HG02885 (cell line): ENCODE results near the gene TMEM109.
"Not testable (repeated sequence)": the region's sequence is repeated elsewhere in the genome, so short reads cannot be mapped to it uniquely, and the experiment has no call there.

Experiments used
- ATAC-seq: cut with Tn5 transposase; IDR thresholded peaks from one replicate; pipeline ENCODE4 v1.9.1; 2021; ENCODE audit warnings: mild to moderate bottlenecking; ENCODE audit not compliant: unreplicated experiment, poor library complexity

TMEM109 gene

DNA sequence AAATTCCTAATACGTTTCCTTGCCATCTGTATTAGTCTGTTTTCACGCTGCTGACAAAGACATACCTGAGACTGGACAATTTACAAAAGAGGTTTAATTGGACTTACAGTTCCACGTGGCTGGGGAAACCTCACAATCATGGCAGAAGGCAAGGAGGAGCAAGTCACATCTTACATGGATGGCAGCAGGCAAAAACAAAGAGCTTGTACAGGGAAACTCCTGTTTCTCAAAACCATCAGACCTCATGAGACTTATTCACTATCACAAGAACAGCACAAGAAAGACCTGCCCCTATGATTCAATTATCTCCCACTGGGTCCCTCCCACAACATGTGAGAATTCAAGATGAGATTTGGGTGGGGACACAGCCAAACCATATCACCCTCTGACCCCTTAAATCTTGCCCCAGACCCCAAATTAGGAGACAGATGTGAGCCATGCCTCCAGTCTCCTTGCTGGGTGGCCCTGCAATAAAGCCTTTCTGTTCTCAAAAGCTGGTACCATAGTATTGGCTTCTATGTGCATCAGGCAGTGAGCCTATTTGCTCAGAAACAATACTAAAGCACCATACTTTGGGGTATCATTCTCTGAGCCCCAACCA, 4.2 kb upstream of the TMEM109 start:
- ATAC-seq: not testable (repeated sequence)

DNA sequence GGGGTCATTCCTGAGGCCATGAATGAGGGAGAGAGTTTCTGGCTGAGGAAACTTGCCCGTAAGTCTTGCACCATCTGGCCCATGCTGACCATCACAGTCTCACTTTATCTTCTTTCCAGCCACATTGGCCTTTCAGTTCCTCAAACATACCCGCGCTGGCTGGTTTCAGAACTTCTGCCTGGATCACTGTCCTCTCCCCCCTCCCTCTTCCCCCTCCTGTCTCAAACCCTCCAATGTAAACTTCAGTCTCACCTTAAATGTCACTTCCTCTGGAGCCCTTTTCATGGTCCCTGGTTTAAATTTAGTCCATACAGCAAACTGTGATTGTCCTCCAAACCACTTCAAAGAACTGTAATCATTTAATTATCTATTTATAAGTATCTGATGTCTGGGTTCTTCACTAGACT, 3.7 kb upstream of the TMEM109 start:
- peak; percentile 42 for ATAC-seq

DNA sequence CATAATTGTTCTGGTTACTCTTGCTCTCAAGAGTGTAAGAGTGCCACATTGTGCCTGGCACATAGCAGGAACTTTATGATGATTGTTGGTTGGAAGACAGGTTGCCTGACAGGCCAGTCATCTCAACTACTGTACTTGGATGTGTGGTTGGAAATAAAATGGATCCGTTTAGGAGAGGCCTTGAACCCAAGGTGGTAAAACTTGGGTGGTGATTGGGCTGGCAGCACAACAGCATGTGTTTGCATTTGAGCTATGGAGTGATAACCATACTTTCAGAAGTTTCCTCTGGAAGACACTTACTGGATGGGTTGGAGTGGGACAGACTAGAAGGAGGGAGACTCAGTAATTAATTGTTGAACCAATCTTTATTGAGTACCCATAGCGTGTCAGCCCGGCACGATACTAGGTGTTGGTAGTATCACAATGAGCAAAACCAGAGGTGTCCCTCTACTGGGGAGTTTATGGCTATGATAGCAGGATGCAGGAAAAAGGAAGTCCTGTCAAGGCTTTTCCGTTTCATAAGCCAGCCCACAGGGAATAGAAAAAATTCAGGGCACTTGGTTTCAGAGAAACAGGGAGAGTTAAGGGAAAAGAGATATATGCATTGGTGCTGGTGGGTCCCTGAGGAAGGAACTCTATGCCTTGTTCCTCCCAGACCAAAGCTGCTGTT, 3.1 kb upstream of the TMEM109 start:
- ATAC-seq: no peak

DNA sequence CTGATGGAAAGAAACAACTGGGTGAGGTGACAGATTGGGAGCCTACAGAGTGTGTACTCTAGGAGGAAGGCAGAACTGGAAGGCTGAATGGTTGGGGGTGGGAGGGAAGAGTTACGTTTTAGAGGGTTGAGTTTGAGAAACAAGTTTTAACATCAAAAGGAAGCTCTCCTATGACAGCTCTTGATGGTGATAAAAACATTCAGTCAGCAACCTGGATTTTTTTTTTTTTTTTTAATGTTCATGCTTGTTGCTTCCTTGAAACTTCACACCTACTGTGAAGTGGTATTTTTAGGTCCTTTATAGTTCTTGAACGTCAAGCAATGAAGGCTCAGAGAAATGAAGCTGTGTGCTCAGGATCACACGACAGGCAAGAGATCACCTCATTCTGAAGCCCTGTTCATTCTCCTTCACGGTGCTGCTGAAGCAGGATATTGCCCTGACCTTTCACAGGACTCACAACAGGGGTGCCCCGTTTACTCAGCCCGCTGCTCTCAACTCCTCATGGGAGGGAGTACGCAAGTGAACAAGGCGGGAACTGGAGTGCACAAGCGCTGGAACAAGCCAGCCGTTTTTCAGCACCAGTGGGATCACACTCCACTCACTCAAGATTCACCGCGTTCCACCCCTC, 1.6 kb upstream of the TMEM109 start:
- ATAC-seq: no peak

DNA sequence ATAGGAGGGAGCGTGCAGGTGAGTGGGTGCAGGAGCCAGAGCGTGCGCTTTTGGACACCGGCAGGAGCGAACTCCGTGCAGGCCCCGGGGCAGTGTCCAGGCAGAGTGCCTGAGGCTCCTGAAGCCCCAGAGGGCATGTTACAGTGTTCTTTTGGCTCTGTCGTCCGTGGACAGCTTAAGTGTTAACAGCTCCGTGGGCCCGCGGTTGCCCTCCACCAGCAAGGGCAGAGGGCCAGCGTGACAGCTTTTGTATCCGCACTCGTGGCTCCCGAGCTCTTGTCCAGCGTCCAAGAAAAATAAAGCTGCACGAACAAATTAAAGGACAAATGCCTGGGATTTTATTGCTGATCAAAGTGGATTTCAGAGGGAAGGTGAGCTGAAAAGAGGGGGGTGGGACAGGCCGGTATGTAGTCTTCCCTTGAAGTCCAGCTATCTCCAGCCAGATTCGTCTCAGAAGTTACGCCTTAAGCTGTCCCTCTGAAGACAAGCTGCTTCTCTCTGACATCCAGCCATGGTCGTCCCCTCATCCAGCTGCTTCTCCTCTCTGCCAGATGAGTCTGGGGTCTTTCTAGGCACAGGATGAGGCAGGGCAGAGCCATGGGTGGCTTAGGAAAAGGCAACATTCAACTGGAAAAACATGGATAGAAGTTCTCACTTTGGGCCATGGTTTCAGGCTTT, 968 bp upstream of the TMEM109 start:
- ATAC-seq: no peak

DNA sequence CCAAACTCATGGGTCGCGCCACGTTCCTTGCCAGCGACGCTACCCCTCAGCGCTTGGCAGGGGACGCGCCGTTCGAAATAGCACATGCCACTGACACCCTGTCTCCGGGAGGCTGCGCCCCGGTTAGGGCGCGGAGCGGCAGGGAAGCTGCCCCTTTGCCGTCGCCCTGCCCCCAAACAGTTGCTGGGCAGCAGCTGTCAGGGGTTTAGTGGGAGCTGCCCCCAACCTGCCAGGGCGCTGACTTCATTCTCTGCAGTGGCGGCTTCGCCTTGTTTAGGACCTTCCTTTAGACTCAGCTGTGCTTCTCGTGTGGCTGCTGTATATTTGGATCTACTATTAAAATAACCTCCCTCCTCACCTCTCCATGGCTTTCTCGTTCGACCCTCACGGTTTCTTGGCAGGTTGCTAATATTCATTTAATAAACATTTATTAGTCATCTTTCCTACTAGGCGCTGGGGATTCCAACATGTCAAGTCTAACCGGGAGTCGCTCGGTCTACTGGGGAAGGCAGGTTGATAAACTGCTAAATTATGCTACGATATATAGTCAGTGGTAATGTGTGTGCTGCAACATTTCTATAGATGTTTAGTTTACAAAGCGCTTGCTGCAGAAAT, 782 bp downstream of the TMEM109 start:
- no peak for ATAC-seq

DNA sequence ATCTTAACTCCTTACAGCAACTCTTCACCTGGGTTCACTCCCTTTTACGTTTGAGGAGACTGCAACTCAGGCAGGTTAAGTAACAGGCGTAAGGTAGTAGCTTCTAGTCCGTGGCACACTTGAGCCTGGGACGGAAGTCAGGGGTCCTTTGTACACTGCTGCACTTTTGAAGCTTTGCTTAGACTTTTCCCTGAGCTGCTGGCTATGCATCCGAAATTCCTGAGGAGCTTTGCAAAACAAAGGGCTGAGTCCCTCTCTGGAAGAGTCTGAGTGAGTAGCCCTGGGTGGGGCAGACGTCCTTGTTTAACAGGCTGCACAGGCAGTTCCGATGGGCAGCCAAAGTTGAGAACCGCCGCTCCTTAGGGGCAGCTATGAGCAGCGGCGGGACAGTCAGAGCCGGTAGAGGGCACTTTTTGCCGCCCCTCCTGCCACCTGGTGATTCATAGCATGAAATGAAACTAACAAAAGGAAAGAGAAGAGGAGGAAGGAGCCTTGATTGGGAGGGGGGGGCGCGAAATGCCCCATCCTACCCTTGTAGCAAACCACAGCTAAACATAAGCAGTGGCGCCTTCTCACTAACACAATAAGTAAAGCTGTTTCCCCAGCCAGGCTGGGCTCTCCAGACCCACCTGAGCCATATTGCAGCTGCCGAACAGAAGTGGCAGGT, 1.4 kb downstream of the TMEM109 start:
- peak; percentile 44 for ATAC-seq

DNA sequence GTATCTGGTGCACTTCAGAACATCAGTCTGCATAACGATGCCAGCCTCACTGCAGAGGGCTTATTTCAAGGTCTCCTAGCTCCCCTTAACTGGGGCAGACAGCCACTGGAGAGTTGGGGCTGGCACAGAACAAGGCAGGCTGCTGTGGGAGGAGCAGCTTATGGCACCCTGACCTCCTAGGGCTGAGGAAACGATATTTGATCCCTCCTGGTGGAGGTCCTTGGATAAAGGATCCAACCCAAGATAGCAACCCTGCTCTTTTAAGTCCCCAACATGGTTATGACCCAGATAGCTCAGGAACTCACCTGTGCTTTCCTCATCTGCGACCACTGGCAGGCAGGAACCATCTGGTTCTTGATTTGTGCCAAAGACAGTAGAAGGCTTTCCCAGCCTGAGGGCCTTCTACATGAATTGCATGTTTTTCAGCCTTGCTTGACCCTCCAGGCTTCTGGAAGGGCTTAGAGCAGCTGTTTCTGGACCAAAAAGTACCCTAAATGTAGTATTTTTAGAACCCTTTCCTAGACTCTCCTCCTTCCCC, 2.8 kb downstream of the TMEM109 start:
- ATAC-seq: no peak

DNA sequence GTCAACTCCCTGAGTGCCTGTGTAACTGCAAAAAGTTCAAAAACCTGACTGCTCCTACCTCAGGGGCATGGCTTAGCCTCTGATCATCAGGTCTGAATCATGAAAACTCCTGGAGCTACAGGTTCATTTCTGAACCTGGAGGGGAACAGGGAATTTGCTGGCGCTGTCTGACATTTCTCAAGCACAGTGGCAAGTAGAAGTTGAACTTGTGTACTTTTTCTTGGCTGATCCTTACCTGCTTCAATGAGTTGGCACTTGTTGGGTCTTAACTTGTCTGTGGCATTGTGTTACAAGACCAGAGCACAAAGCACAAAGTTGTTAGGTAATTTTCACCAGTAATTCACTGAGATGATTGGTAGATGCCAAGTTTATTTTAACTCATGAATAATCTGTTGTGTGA, 3.3 kb downstream of the TMEM109 start:
- no peak for ATAC-seq

DNA sequence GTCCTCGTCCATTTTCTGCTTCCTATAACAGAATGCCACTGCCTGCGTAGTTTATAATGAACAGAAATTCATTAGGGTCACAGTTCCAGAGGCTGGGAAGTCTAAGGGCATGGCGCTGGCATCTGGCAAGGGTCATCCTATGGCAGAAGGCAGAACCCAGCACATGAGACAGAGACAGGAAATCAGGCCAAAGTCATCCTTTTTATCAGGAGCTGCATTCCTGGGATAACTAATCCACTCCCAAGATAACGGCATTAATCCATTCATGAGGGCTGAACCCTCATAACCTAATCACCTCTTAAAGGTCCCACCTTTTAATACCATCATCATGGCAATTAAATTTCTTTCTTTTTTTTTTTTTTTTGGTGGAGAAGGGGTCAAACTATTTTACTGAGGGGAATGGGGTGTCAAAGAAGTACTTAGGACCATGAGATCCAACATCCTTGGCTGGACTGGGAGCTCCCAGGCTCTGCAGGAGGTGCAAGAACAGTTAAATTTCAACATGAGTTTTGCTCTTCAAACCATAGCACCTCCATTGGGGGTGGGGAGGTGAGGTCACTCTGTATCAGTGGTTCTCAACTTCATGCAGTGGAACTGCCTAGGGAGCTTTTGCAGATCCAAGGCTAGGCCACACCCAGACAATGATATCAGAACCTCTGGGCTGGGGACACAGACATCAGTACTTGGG, 4.4 kb downstream of the TMEM109 start:
- ATAC-seq: no peak

DNA sequence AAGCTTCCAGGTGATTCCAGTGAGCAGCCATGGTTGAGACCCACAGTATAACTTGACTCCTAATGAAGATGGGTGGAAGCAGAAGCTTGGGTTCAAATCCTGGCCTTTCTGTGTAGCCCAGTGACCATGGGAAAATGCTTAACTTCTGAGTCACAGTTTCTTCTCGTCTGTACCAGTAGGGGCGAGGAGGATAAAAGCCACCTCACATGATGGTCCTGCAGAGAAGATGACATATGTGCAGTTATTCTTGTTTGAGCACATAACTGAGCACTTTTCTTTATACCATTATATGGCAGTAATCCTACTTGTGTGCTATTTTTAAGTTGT, 4.9 kb downstream of the TMEM109 start:
- ATAC-seq: no peak

DNA sequence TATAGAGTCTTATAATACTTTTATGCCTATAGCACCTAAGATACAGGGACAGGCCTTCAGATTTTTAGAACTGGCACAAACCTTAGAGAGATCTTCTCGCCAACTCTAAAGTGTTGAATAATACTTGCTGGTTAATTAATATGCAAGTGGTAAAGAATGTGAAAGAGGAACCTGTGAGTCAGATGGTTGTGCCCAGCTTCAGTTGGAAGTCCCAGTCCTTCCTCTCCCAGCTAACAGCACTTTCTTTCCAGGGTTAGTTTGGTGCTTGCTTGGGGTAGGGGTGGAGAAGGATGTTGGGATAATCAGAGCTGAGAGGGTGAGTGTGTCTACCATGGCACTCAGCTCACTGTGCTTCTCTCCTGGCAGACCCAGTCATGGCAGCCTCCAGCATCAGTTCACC, 5.4 kb downstream of the TMEM109 start:
- no peak for ATAC-seq

DNA sequence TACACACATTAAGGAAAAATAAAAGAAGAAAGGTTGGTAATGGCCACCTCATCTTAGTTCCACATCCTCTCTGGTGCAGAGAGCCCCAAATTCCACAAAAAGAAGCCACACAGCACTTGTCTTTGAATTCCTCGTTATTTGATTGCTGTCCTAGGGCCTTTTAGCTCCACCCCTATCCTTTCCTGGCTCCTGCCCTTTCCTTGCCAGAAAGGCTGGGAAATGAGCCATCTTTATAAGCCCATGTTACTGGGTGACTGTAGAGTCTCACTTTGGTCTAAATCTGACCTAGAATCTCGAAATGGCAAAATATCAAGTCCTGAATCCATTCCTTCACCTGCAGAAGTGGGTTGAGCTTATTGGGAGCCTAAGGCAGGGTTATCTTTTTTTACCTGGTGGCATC, 6.0 kb downstream of the TMEM109 start:
- no peak for ATAC-seq

DNA sequence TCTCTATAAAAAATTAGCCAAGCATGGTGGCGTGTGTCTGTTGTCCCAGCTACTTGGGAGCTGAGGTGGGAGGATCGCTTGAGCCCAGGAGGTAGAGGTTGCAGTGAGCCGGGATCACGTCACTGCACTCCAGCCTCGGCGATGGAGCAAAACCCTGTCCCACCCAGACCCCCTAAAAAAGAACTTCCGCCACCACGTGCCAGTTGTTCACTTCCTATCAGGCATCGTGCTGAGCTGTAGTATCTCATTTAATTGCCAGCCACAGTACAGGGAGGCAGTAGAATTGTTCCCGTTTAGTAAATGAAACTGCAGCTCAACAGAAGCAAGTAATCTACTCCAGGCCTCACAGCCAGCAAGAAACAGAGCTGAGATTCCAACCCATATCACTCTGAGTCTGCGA, 7.3 kb downstream of the TMEM109 start:
- ATAC-seq: no peak

DNA sequence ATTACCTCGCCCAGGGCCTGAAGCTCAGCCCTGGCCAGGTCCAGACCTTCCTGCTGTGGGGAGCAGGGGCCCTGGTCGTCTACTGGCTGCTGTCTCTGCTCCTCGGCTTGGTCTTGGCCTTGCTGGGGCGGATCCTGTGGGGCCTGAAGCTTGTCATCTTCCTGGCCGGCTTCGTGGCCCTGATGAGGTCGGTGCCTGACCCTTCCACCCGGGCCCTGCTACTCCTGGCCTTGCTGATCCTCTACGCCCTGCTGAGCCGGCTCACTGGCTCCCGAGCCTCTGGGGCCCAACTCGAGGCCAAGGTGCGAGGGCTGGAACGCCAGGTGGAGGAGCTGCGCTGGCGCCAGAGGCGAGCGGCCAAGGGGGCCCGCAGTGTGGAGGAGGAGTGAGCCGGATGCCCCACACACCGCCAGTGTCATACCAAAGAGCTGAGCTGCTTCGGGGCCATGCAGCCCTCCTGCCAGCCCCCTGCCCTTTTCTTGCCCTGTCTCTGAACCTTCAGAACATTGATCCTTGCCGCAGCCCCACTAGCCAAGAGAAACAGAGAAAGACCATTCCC, 7.9 kb downstream of the TMEM109 start:
- ATAC-seq: no peak

DNA sequence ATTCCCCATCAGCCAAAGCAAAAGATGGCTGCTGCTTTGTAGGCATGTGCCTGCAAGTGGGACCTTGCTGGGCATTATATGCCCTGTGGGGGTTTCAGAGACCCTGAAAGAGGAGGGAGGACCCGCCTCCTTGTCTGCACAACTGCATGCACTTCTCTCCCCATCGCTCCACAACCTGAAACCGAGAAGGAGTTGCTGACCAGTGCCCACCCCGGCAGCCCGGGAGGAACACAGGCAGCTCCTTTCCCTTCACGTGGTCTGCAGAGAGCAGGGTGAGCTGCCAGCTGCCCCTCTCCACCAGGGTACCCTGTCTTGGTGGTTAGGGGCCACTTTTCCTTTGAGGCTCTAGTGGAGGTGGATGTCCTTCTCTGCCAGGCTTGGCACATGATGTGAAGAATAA, 8.9 kb downstream of the TMEM109 start:
- ATAC-seq: no peak

DNA sequence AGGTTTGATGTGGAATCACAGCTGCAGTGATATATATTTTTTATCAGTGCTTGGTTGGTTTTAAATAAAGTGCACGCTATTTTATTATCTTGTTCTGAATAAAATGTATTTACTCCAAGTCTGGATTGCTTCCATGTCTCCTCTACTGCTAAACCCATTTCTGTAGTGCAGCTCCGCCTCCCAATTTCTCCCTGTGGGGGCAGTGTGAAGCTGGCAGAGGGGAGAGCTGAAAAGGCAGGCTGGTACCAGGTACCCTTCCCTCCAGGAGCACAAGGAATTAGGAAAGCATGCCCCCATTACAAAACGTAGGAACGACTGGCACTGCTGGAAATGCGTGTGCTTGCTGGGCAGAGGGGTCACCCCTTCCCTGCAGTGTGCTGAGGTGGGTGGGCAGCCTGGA, 9.4 kb downstream of the TMEM109 start:
- no peak for ATAC-seq

DNA sequence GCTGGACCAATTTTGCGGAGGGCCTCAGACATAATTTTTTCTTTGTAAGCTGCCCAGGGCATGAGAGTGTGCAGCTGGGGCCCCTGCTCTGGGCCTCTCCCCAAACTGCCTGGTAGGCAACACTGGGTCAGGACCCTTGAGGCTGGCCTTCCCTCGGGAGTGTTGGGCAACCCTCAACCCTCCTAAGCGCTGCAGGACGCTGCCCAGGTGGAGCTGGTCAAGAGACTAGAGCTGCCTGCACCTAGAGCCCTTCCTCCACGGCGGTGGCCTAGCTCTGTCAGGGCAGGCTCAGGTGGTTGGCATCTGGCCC, 9.8 kb downstream of the TMEM109 start:
- no peak for ATAC-seq

DNA sequence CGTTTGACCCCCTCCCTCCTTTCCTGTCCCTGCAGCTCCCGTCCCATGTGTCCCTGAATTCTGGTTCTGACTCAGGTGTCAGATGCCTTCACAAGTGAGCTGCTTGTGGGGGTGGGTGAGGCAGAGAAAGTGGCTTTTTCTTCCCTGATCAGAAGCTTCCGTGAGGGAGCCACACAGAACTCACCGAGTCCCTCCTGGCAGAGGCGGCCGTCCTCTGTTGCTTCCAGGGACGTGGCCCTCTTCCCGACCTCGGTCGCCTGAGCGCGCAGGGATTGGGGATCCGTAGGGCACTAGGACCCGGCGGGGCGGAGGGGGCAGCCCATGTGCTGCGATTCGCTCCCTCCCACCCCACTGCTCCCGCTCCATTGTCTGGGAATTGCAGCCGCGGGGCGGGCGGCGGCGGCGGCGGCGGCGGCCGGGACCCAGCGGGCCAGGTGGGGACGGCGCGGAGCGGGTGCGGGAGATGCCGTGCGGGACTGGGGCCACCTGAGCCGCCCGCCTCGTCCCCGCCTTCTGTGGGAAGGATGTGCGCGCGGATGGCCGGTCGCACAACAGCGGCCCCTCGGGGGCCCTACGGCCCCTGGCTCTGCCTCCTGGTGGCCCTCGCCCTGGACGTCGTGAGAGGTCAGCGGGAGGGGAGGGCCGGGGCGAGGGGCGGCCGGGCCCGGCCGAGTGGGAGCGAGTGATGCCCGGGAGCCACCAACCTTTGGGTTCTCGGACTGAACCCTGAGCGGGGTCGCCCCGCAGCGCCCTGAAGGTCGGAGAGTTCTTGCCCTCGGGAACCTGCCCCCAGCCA, 10.3 kb downstream of the TMEM109 start, which contains the start of gene TMEM132A:
Gene TMEM132A, plus strand, starts transcription at position 351 of the 796 bp plus-strand sequence. Its CDS starts 174 bp downstream, at position 525.
- ATAC-seq: no peak
